ENCODE measurements around the gene NEK5. TPM values are rescaled to one million over a fixed set of nuclear protein-coding genes. Genes with fewer than 3 reads are reported as not detected.

The NEK5 gene
- total and polyA plus RNA-seq, 2 of the 8 experiments (the other 6 are each of a cell fraction or from before 2014, with no cell fraction given): 0.12 to 0.35 TPM

DNA sequence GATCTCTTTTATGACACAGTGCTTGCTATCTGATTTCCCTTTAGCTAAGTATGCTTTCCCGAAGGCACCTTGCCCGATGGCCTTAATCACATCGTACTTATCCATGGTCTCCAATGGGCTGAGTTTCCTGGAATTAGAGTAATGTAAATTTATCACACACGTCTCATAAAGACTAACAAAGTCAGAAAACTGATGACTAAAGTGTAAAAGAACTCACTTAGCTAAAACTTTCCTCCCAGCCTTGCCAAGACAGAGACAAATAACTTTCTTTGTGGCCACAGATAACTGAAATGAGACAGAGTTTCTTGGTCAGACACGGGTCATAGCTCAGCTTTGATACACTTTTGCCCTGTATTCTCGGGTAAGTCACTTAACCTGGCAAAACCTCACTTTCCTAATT, 1.5 kb downstream of the NEK5 start:
- Histone ChIP-seq H2BK120ac (replicated peaks; ENCODE audit: low read depth, low read length) (no peak overlapping the region), H3K4me1 (replicated peaks in 1 of 4; ENCODE audit: control insufficient read depth in 3 of 4, insufficient read depth in 4 of 4, low read length in 3 of 4) (no peaks in the 10 kb centered on the region), H2AK5ac (ENCODE audit: low read depth, low read length) (no peak overlapping the region), H3K79me1 (ENCODE audit: low read depth, low read length) (no peaks in the 10 kb centered on the region), H4K20me1 (replicated peaks in 1 of 2; ENCODE audit: control insufficient read depth in 1 of 2, insufficient read depth in 2 of 2, low read length in 2 of 2) (no peaks in the 10 kb centered on the region), H3K56ac (replicated peaks; ENCODE audit: insufficient read length, low read depth, low read length) (no peak overlapping the region), H3K9ac (replicated peaks in 1 of 4; ENCODE audit: extremely low read depth in 1 of 4, low read depth in 3 of 4, low read length in 3 of 4) (no peak overlapping the region), H3K23ac (ENCODE audit: insufficient read length) (no peak overlapping the region), H2BK20ac (ENCODE audit: low read length) (no peak overlapping the region), H4K91ac (replicated peaks; ENCODE audit: insufficient read length, low read length) (no peak overlapping the region), H3K14ac (ENCODE audit: insufficient read length) (no peak overlapping the region), H4K5ac (ENCODE audit: insufficient read length, low read depth, low read length) (no peak overlapping the region), H3K9me3 (ENCODE audit: insufficient read depth in 2 of 2, low read depth in 1 of 2, low read length in 1 of 2) (no peaks in the 10 kb centered on the region), H3K27ac (ENCODE audit: low read depth, low read length) (no peak overlapping the region), H3K4me3 (ENCODE audit: extremely low read depth in 1 of 4, insufficient read depth in 2 of 4, low read depth in 3 of 4, low read length in 4 of 4) (peak overlapping the region in 1 of 4 experiments; percentile 71; a peak in 1 of 8 replicates), H4K8ac (ENCODE audit: extremely low read depth, insufficient read depth, low read length) (no peak overlapping the region), H3K23me2 (ENCODE audit: low read depth, low read length) (peaks cover 6% of the 10 kb centered on the region), H2BK5ac (ENCODE audit: low read depth, low read length) (no peak overlapping the region), H3K27me3 (replicated peaks in 1 of 4; ENCODE audit: control insufficient read depth in 3 of 4, extremely low read depth in 1 of 4, insufficient read depth in 3 of 4, low read length in 3 of 4) (peaks cover 0 to 10% (median 2%) of the 10 kb centered on the region in 4 experiments; a peak in 2 of 7 replicates), H3K18ac (ENCODE audit: extremely low read depth, low read length) (no peak overlapping the region), H3K4me2 (ENCODE audit: insufficient read depth in 1 of 2, low read depth in 2 of 2, low read length in 2 of 2) (peak overlapping the region in 1 of 2 experiments; percentile 70; a peak in 1 of 4 replicates), H2BK12ac (ENCODE audit: low read depth, low read length) (no peak overlapping the region), H3K79me2 (ENCODE audit: control insufficient read depth in 1 of 2, insufficient read depth in 2 of 2, low read length in 2 of 2) (no peaks in the 10 kb centered on the region), H3K36me3 (ENCODE audit: control insufficient read depth in 2 of 4, insufficient read depth in 4 of 4, low read length in 3 of 4) (peaks cover 0 to 6% (median 3%) of the 10 kb centered on the region in 4 experiments; a peak in 4 of 8 replicates), H2BK15ac (ENCODE audit: low read length) (no peak overlapping the region), H3K4ac (replicated peaks; ENCODE audit: insufficient read length, low read depth, low read length) (no peak overlapping the region), H2AFZ (ENCODE audit: low read length) (no peak overlapping the region)
- ChIA-PET CTCF (ENCODE audit: partially characterized antibody) (interaction anchor here (0.6 to 8.7 kb wide), 55 partner anchors 10 to 360 kb away, joined by 3 to 107 read pairs (median 4); partner anchors contain the start of genes ALG11, TMEM272 and UTP14C), POLR2A (ENCODE audit: partially characterized antibody) (interaction anchor here (0.9 to 1.6 kb wide), 5 partner anchors 36 to 259 kb away, joined by 3 to 5 read pairs (median 3); partner anchors contain the start of gene ALG11)
- 67% methylated on average over 6 of the region's 6 CpGs; no CpG with 5 or more reads in 1 of the 2 experiments for WGBS, 2 experiments (ENCODE audit: extremely low coverage in 1 of 2, insufficient coverage in 1 of 2, insufficient read length in 1 of 2, insufficient replicate concordance in 2 of 2, low coverage in 1 of 2, low lambda C conversion rate in 2 of 2, missing lambda C conversion rate in 1 of 2)
- DNase-seq (ENCODE audit: low read depth in 1 of 2, low spot score in 2 of 2): no peak
- no peak for TF ChIP-seq EP300 (IDR thresholded peaks at IDR 0.05; ENCODE audit: borderline replicate concordance in 1 of 2, low read depth in 2 of 2, low read length in 2 of 2)
- no peak for TF ChIP-seq YY1 (IDR thresholded peaks at IDR 0.05; ENCODE audit: low read depth, low read length)
- TF ChIP-seq FOSL1 (IDR thresholded peaks at IDR 0.05; ENCODE audit: insufficient read depth, low read depth, low read length): no peak
- no peak for TF ChIP-seq POLR2A (IDR thresholded peaks at IDR 0.05; ENCODE audit: control extremely low read depth in 1 of 2, low read depth in 2 of 2, low read length in 2 of 2)
- TF ChIP-seq RAD21 (IDR thresholded peaks at IDR 0.05 in 1 of 2, conservative IDR thresholded peaks at IDR 0.05 in 1 of 2; ENCODE audit: low read depth in 2 of 2, low read length in 2 of 2): no peak
- peak; percentile 24 for FAIRE-seq

Measured in H1 (cell line).